ENCODE data around the gene POU2F1.
A peak's percentile ranks its signal among the peaks of the same experiment; 100 is the strongest.

POU2F1 gene

GRCh38 chr1:167330601-167331293, 110.1 kb downstream of the POU2F1 start:
- peak overlapping the region; percentile 56 for H3K4me3 ChIP-seq (ENCODE audit: low read length)
- no peaks in the 10 kb centered on the region for H4K20me1 ChIP-seq (ENCODE audit: insufficient read depth, low read length)
- H3K9me2 ChIP-seq (replicated peaks; ENCODE audit: insufficient read depth, low read length): no peaks in the 10 kb centered on the region
- TF ChIP-seq EZH2 (optimal IDR thresholded peaks at IDR 0.05; ENCODE audit: low read depth, low read length) (no peak), EZH2phosphoT487 (IDR thresholded peaks at IDR 0.05; ENCODE audit: low read length) (no peak)
- TF ChIP-seq, protein P1, sequence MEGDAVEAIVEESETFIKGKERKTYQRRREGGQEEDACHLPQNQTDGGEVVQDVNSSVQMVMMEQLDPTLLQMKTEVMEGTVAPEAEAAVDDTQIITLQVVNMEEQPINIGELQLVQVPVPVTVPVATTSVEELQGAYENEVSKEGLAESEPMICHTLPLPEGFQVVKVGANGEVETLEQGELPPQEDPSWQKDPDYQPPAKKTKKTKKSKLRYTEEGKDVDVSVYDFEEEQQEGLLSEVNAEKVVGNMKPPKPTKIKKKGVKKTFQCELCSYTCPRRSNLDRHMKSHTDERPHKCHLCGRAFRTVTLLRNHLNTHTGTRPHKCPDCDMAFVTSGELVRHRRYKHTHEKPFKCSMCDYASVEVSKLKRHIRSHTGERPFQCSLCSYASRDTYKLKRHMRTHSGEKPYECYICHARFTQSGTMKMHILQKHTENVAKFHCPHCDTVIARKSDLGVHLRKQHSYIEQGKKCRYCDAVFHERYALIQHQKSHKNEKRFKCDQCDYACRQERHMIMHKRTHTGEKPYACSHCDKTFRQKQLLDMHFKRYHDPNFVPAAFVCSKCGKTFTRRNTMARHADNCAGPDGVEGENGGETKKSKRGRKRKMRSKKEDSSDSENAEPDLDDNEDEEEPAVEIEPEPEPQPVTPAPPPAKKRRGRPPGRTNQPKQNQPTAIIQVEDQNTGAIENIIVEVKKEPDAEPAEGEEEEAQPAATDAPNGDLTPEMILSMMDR (IDR thresholded peaks at IDR 0.05; ENCODE audit: low read length): no peak
- no peaks in the 10 kb centered on the region for H3K36me3 ChIP-seq (replicated peaks; ENCODE audit: insufficient read depth, low read length)
- peaks cover 54% of the 10 kb centered on the region for H3K4me1 ChIP-seq (ENCODE audit: low read length)
- peak; percentile 81 for DNase-seq
- peak overlapping the region; percentile 83 for H3K4me2 ChIP-seq (ENCODE audit: low read depth, low read length)
- no peaks in the 10 kb centered on the region for H3K27me3 ChIP-seq (replicated peaks; ENCODE audit: insufficient read depth, low read length)
- H3K9ac ChIP-seq (ENCODE audit: low read length): peak overlapping the region; percentile 51
- H3K9me3 ChIP-seq (replicated peaks; ENCODE audit: insufficient read depth, low read length): no peaks in the 10 kb centered on the region
- H3K27ac ChIP-seq (ENCODE audit: low read length): peak overlapping the region; percentile 80; the same call in 1 of the 2 replicates
- H2AFZ ChIP-seq (ENCODE audit: low read length): no peak overlapping the region
- peaks cover 34% of the 10 kb centered on the region for H3K79me2 ChIP-seq (ENCODE audit: low read length)
- peaks cover 40% of the 10 kb centered on the region for H3F3A ChIP-seq (ENCODE audit: insufficient read depth, low read length)

DNA sequence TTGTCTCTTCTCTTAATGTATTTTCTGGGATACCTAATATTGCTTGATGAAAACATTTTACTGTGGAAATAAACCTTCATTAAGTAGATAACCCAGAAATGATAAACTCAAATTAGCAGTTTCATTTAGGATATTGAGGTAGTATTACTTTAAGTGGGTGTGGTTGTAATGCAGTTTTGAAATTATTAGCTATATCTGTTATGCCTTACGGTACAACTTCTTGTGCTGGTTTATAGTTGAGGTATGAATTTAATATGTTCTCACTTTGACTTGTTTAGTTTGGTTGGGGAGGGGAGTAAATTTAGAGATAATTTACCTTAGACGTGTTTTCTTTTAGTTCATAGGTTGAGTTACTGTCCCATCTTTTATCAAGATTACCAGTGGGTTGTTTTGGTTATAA, 111.0 kb downstream of the POU2F1 start:
- H3K79me2 ChIP-seq (ENCODE audit: low read length): peaks cover 39% of the 10 kb centered on the region

DNA sequence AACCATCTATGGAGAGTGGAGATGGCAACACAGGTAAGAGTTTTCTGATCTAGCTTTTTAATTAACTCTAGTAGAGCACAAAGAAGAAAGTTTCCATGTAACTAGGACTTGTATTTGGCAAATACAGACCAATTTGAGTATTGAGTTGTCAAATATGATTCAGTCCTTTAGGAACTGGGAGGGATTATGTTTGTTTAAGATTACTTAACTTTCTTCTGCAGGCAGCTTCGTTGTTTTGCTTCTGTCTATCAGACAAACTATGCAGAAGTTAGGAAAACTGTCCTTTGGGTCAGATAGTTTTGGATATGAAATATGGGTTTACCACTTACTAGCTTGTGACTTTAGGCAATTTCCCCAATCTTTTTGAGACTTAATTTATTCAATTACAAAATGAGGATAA, 111.8 kb downstream of the POU2F1 start:
- H3K27ac ChIP-seq (ENCODE audit: low read length): no peak overlapping the region

More for the DNA sequence above, 111.0 kb downstream of the POU2F1 start:
- no peak overlapping the region for H3K9ac ChIP-seq (ENCODE audit: low read length)
- no peaks in the 10 kb centered on the region for H3K9me3 ChIP-seq (replicated peaks; ENCODE audit: insufficient read depth, low read length)
- no peak for TF ChIP-seq EZH2 (optimal IDR thresholded peaks at IDR 0.05; ENCODE audit: low read depth, low read length)
- TF ChIP-seq, protein P1 (IDR thresholded peaks at IDR 0.05; ENCODE audit: low read length): no peak
- no peak for TF ChIP-seq EZH2phosphoT487 (IDR thresholded peaks at IDR 0.05; ENCODE audit: low read length)
- H3K4me1 ChIP-seq (ENCODE audit: low read length): peaks cover 54% of the 10 kb centered on the region
- H3K36me3 ChIP-seq (replicated peaks; ENCODE audit: insufficient read depth, low read length): no peaks in the 10 kb centered on the region
- no peaks in the 10 kb centered on the region for H3K27me3 ChIP-seq (replicated peaks; ENCODE audit: insufficient read depth, low read length)
- DNase-seq: no peak
- H3K4me2 ChIP-seq (ENCODE audit: low read depth, low read length): peak overlapping the region; percentile 83
- no peaks in the 10 kb centered on the region for H4K20me1 ChIP-seq (ENCODE audit: insufficient read depth, low read length)
- H3K4me3 ChIP-seq (ENCODE audit: low read length): peak overlapping the region; percentile 56; the same call in 1 of the 2 replicates
- H3K9me2 ChIP-seq (replicated peaks; ENCODE audit: insufficient read depth, low read length): no peaks in the 10 kb centered on the region
- H3F3A ChIP-seq (ENCODE audit: insufficient read depth, low read length): peaks cover 40% of the 10 kb centered on the region
- H2AFZ ChIP-seq (ENCODE audit: low read length): no peak overlapping the region
- H3K27ac ChIP-seq (ENCODE audit: low read length): no peak overlapping the region

More for the DNA sequence above, 111.8 kb downstream of the POU2F1 start:
- H4K20me1 ChIP-seq (ENCODE audit: insufficient read depth, low read length): no peaks in the 10 kb centered on the region
- no peak overlapping the region for H3K4me2 ChIP-seq (ENCODE audit: low read depth, low read length)
- no peaks in the 10 kb centered on the region for H3K27me3 ChIP-seq (replicated peaks; ENCODE audit: insufficient read depth, low read length)
- H3K9me2 ChIP-seq (replicated peaks; ENCODE audit: insufficient read depth, low read length): no peaks in the 10 kb centered on the region
- peaks cover 39% of the 10 kb centered on the region for H3K79me2 ChIP-seq (ENCODE audit: low read length)
- H3K9ac ChIP-seq (ENCODE audit: low read length): no peak overlapping the region
- no peaks in the 10 kb centered on the region for H3K9me3 ChIP-seq (replicated peaks; ENCODE audit: insufficient read depth, low read length)
- H3K36me3 ChIP-seq (replicated peaks; ENCODE audit: insufficient read depth, low read length): no peaks in the 10 kb centered on the region
- no peak overlapping the region for H3K4me3 ChIP-seq (ENCODE audit: low read length)
- H3K4me1 ChIP-seq (ENCODE audit: low read length): peaks cover 48% of the 10 kb centered on the region
- TF ChIP-seq, protein P1 (IDR thresholded peaks at IDR 0.05; ENCODE audit: low read length): no peak
- no peak for TF ChIP-seq EZH2 (optimal IDR thresholded peaks at IDR 0.05; ENCODE audit: low read depth, low read length)
- TF ChIP-seq EZH2phosphoT487 (IDR thresholded peaks at IDR 0.05; ENCODE audit: low read length): no peak
- H2AFZ ChIP-seq (ENCODE audit: low read length): no peak overlapping the region
- peaks cover 40% of the 10 kb centered on the region for H3F3A ChIP-seq (ENCODE audit: insufficient read depth, low read length)
- DNase-seq: no peak
